ENCODE measurements around the gene ATP2B2. TPM values are rescaled to one million over a fixed set of nuclear protein-coding genes. Genes with fewer than 3 reads are reported as not detected.

The ATP2B2 gene
- total and polyA plus RNA-seq, 2 experiments from 2014 or later: 0.42 to 0.63 TPM

- TF ChIP-seq REST (IDR thresholded peaks at IDR 0.05; ENCODE audit: unreplicated experiment): no peak
- no peak for TF ChIP-seq ZNF331 (CRISPR knock-in tag; IDR thresholded peaks at IDR 0.05; ENCODE audit: low read depth)
- TF ChIP-seq EZH2phosphoT487 (IDR thresholded peaks at IDR 0.05; ENCODE audit: unreplicated experiment): no peak
- no peak for TF ChIP-seq STAT1 (IDR thresholded peaks at IDR 0.05; ENCODE audit: unreplicated experiment)
- no peak for TF ChIP-seq CREB1 (CRISPR knock-in tag; IDR thresholded peaks at IDR 0.05; ENCODE audit: low read depth)
- TF ChIP-seq POLR2AphosphoS5 (IDR thresholded peaks at IDR 0.05; ENCODE audit: low read depth): no peak
- TF ChIP-seq ZNF114 (CRISPR knock-in tag; IDR thresholded peaks at IDR 0.05): no peak
- TF ChIP-seq ZNF462 (CRISPR knock-in tag; IDR thresholded peaks at IDR 0.05): no peak
Observed at GRCh38 chr3:10497439-10497838, 7.9 kb downstream of the ATP2B2 start (continued).

Measured in GM23338 (cell line).